COLO668 (cell line): ENCODE results near the gene MSI2.
"Not testable (repeated sequence)": the region's sequence is repeated elsewhere in the genome, so short reads cannot be mapped to it uniquely, and the experiment has no call there.

Experiments used
- DNase-seq: peaks from one replicate; lab custom pipeline; 2025; ENCODE audit not compliant: unreplicated experiment; lab: John Stamatoyannopoulos, UW

The MSI2 gene

DNA sequence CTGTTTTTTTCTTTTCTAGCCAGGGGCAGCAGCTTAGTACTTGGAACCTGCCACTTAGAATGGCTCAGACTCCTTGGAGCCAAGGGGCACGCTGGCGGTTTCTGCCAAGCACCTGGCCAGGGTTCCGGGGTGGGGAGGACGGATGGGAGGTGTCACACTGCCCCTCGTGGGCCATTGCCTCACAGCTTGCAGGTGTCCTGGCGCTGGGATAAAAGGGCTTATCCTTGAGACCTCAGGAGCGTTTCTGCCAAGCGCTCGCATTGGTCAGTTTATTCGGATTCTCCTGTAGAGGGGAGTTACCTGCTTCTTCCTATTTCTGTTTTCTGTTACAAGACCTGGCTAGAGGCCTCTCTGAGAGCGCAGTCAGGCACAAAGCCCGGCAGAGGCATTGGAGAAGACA lies 234.6 kb downstream of the MSI2 start:
- DNase-seq, result no peak

DNA sequence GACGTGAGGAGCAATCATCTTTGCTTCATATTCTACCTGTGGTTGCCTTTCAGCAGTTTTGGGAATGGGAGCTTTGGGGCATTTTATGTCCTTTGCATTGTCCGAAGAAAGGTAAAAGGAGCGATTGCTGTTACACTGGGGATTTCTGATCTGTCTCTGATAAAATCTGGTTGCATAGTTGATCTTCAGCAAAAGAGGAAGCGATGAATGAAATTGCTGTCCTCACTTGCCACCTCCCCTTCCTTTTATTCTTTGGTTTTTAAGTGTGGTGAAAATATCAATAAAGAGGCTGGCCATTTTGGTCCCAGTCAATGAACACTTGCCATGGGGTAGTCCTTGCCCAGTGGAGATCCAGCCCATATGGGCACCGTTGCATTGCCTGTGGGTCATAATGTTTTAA lies 236.8 kb downstream of the MSI2 start:
- no peak for DNase-seq

DNA sequence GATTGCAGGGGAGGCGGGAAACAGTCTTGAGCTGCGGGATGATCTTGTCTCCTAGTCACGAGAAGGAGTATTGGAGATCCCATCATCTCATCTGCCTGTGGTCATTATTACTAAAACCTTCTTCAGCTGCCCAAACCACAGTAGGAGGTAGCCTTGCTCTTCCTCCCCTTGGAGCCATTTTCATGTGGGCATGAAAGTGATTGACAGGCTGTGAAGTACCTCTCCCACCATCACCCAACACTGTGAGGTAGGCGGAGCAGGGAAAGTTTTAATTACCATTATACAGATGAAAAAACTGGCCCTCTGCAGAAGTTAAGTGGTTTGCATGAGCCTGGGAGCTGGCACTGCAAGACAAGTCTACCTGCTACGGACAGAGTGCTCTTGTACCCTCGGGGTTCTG lies 237.3 kb downstream of the MSI2 start:
- no peak for DNase-seq

DNA sequence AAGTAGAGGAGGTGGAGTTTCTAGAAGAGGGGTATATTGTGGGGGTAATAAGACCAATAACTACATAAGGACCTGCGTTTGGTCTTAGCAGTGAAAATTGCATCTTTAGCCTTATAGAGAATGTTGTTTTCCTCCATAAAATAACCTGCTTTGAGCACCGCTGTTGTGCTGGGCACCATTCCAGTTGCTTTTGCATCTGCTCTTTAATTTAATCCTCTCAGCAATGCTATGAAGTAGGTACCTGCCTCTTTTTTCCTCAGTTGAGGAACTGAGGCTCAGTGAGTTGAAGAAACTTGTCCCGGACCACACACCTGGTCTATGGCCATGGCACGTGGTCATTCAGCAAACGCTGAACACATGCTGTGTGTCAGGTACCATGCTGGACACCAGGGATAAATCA lies 238.1 kb downstream of the MSI2 start:
- DNase-seq, result no peak

DNA sequence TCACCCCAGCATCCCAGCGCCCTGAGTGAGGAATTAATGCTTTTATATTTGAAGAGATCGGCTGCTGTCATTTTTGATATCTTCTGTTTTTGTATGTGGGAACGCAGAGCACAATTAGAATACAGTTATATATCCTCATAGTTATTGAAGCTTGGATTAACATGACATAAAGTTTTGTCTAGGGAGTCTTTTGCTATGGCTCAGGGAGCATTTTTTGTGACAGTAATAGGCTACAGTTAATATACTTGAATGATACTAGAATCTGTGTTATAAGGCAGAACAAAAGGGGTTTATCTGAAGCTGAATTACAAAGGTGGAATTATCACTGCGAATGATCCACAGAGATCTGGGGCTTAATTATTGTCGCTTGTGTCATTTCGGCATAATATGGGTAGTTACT lies 239.4 kb downstream of the MSI2 start:
- DNase-seq, result no peak

DNA sequence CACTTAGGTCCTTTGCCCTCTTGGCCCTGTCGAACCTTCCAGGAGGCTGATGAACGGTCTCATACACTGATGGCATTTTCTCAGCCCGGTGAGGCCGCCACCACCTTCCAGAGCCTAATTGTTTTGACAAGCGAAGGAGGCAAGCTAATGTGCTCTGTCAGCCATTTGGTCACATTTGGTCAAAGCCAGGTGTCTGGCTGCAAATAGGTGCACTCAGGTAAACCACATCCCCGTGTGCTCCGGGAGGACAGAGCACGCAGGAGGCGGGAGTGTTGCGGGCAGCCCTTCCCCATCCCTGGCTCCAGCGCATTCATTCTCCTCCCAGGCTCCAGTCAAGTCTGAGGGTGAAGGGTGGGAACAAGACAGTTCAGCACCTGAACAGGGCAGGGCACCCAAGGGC lies 240.1 kb downstream of the MSI2 start:
- no peak for DNase-seq

DNA sequence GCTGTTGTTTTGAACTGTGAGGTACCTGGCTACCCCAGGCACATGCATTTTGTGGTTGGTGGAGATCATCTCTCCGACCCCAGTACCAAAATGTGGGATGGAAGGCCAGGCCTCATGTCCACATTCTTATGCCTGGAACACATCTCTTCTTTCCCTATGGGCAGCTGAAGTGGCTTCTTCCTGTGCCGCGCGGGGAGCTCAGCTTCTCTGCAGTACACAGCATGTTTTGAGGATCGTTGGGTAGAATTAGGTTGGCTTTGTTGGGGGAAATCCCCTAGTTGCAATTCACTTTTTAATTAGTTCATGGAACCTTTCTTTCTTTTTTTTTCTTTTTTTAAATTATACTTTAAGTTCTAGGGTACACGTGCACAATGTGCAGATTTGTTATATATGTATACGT lies 242.1 kb downstream of the MSI2 start:
- DNase-seq, result no peak

DNA sequence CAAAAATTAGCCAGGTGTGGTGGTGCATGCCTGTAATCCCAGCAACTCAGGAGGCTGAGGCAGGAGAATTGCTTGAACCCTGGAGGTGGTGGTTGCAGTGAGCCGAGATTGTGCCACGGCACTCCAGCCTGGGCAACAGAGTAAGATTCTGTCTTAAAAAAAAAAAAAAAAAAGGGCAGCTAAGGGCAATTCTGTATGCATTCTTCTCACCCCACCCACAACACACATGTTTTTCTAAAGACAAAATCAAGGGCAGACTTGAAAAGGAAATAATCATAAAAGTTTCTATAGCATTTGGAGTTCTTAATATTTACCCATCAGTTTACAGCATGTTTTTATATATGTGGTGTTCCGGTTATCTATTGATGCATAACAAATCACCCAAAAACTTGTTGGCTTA lies 242.9 kb downstream of the MSI2 start:
- DNase-seq, result not testable (repeated sequence)

DNA sequence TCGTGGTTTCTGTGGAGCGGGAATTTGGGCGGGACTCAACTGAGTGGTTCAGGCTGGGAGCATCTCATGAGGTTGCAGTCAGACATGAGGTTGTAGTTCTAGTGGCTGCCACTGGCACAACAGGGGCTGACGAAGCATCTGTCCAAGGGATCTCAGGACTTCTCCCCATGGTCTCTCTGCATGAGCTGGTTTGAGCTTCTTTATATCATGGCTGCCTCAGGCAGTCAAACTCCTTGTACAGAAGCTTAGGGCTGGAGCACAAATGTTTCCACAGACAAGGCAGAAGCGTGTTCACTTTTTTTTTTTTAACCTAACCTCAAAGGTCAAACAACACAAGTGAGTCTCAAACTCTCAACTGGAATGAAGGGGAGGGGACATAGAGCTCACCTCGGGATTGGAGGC lies 243.3 kb downstream of the MSI2 start:
- no peak for DNase-seq

DNA sequence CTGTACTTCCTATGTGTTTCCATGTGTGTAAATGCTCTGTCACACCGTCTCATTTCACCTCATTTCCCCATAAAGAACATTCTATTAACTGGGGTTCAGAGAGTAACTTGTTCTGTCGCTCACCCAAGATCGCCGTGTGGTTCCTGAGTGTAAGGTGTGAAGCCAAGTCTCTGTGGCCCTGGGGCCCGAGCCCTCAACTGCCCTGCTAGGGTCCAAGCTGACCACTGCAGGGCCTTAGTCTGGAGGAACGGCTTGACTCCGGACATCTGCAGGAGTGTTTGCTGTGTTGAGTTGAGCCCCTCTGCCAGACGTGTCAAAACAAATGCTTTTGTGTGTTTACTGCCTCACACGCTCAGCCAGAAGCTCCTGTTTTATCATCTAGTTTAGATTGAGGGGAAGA lies 244.7 kb downstream of the MSI2 start:
- no peak for DNase-seq

DNA sequence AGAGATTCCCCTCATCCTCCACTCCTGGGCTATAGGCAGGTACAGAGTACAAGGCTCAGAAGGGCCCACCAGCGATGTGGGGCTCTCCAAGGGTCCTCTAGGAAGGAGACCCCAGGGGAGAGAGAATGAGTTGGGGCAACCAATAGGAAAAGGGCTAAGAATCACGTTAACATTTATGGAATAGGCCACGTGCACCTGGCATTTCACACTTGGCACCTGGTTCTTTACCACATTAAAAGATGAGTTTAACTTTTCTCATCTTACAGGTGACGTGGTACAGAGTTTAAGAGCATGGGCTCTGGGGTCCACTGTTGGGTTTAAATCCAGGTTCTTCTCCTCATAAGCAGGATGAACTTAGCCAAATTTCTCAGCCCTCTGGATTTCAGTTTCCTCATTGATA lies 245.7 kb downstream of the MSI2 start:
- DNase-seq, result no peak

DNA sequence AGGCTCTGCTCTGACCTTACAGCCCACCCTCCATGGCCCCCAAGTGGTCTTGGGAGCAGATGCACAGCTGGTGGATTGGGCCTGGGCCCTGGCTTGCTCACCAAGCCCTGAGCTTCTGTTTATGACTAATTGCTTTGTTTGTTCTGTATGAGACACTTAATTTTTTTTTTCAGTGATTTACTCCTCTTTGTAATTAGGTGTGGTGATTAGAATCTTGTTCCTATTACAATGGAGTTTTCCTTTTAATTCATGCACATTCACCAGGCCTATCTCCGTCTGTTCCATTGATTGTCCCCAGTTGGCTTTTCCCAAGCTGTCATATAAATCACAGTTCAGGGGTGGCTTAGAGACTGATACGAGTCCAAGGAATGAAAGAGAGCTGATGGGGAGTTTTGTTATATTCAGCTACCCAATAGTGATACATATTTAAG lies 246.5 kb downstream of the MSI2 start:
- DNase-seq, result no peak

DNA sequence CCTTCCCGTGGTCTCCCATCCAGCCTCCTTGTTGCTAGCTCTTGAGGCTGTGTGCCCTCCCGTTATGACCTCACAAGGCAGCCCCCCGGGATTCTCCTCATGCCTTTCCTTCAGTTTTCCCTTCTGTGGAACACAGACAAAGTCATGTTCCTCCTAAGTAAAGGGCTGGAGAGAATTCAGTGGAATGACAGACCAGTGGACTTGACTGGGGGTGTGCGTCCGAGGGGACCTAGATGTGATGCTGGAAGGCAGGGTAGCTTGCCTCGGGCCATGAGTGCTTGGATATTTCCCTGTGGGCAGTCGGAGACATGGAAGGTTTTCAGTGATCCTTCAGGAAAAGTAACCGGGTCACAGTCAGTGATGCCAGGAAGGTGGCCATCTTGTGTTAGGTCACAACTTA lies 247.9 kb downstream of the MSI2 start:
- no peak for DNase-seq

DNA sequence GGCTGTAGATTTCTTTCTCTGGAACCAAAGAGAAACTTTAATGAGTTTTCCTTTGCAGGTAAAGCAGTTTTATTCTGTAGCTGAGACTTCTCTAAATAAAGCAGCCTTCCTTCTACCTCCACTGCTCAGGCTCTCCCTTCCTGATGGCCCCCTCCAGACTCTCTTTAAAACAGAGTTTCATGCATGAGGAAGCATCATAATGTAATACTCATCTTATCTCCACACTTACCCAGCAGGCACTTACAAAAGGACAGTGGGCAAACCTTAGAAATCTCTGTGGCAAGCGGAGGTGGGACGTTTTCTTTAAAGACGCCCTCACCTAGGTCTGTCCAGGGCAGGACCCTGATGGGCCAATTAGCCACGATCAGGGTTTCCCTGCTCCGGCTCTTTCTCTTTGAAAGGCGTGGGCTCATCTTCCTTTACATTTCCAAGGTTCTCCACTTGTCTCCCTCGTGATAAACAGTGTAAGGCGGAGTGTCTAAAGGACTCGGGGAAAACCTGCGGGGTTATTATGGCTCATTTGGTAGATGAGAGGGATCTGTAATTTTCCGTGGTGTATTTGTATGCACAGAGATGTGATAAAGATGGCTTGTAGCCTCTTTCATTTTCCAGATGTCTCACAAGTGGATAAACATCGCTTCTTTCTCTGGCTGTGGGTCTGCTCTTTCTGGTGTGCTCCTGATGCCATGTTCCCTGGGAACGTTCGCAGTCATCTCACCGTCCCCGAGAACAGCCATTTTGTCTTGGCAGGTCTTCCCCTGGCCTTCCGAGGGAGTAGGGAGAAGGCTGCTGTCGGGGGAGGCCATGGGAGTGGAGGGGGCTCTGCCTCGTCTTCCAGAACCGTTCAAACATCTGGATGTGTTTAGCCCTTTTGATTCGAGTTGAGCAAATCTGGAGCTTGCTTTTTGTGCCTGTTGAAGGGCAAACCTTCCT lies 249.8 kb downstream of the MSI2 start:
- no peak for DNase-seq

DNA sequence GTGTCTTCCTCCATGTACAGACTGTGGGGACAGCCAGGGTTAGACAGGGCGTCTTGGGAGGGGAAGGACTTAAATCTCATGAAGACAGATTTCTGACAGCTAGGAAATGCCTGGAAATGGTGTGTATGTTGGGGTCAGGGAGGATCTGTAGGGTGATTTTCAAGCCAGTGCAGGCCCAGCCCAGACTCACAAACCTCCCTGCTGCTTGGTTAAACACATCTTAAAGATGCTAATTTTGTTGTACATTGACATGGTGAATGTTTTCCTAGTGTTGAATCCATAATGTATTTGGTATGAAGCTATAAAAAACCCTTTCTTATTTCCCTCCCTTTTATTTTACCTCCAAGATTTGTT lies 250.4 kb downstream of the MSI2 start:
- DNase-seq, result no peak

DNA sequence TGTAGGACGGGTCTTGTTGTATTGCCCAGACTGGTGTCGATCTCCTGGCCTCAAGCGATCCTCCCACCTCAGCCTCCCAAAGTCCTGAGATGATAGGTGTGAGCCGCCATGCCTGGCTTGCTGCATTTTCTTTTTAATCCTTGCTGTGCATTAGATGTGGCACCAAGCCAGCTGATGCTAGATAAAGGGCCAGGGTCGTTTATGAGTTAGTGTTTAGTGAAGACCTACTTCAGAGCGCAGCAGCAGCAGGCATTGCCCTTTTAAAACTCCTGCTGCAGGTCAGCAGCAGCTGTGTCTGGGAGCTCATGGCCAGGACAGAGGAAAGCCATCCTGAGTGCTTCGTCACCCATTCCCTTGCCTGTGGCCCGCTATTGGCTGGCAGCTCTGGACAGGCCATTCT lies 251.5 kb downstream of the MSI2 start:
- DNase-seq, result no peak

DNA sequence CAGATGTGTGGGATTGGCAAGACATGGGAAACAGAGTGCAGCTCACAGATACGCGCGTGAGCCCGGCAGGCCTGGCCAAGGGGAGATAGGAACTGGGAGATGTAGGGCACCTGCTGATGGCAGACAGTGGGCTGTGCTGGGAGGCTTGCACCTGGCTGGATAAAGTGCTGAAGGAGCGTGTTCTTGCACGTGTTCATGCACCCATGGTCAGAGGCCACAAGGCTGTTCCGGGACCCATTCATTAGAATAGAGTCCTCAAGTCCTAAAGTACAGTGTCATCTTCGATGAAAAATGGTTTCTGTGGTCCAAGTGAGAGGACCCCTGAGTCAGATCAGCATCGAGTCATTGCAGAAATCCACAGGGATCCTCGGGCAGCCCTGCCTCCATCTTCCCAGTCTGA lies 252.3 kb downstream of the MSI2 start:
- no peak for DNase-seq

DNA sequence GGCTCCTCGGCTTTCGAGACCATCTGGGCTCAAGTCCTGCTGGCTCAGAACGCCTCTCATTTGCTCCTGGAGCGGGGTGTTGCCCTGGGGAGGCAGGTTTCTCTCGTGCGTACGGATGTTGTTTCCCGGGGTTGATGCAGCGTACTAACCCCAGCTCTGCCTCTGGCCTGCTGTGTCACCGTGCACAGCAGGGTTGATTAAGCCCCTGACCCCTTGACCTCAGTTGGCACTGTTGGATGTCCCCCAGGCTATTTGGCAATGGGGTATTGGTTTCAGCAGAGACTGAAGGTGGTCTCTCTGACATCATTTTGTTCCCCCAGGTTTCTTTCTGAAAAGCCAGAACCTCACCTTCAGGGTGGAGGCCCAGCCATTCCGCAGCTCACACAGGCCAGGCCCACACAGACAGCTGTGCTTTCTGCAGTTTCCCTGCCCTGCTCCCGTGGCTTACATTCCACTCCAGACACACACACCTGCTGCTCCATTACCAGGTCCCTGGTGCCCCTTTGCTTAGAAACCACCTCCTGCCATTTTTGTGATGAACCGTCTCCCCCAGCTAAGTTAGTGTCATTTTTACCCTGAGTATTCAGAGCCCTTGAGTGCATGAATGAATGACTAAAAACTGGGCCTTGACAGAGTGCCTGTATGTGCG lies 255.3 kb downstream of the MSI2 start:
- no peak for DNase-seq

DNA sequence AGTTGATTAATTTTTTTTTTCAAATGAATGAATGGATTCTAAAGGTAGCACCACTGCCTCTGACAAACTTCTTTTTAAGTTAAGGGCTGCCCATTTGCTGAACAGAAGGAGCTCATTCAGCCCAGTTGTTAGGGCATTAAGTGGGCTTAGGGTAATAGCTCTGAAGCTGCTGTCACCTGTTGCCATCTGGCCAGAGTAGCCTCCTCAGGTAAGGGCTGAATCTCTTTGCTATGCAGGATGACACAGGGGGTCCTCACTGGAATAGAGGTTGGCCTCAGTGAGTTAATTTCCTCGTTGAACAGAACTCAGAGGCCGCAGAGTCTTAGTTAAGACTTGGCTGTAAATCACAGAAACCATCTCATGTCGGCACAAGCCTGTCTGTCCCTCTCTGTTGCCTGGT lies 255.9 kb downstream of the MSI2 start:
- no peak for DNase-seq

DNA sequence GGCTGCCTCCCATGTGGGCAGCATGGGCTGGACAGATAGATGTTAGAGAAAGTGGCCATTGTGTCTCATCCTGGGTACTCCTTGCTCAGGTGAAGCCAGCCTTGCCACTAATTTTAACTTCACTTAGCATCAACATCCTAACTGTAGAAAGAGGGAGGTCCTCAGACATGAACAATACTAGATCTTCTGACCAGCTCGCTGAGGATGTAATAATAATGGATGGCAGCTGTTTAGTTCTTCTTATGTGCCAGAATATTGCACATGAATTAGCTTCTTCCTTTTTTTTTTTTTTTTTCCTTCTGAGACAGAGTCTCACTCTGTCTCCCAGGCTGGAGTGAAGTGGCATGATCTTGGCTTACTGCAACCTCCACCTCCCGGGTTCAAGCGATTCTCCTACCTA lies 256.4 kb downstream of the MSI2 start:
- no peak for DNase-seq

DNA sequence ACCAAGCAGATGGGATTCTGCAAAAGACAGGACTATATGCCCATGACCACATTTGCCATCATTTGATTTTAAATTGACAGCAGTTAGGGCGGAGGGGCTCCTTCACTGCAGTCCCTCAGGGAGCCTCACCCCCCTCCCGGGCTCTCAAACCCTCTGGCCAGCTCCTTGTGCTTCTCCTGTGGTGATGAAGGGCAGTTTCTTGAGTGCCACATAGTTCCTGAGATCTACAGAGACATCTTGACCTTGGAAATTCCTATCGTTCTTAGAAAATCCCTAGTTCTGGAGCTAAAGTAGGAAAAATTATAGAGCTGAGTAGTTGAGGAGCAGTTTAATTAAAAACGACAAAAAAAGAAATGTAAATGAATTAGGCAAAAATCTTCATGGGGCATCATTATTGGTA lies 257.2 kb downstream of the MSI2 start:
- DNase-seq, result no peak

DNA sequence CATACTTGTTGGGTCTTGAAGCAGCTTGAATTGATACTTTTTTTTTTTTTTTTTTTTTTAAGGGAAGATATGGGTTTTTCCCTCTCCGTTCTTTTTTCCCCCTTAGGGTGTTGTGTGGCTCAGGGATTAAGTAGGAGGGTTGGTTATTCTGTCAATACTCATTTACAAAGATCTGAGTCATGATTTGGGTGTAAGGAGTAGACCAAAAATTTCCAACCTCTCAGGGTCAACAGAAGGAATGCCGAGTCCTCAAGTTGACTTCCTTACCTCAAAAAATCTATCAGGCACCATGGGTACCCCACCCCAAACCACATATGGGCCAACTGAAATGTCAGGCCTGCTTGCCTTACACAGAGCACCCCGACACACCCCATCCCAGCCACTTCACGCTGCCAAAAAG lies 258.3 kb downstream of the MSI2 start:
- DNase-seq, result no peak
